ENCODE data around the gene LYPD3.

GRCh38 chr19:43470288-43470687, 4.9 kb upstream of the LYPD3 start:
- TF ChIP-seq POLR2A (IDR thresholded peaks at IDR 0.05) (no peak), CTCF (IDR thresholded peaks at IDR 0.05) (no peak)
